HFF-Myc (cell line): ENCODE results near the gene ENPP7.

Experiments used
- DNase-seq: peaks from one replicate; pipeline ENCODE4 v3.0.0-alpha.2; 2011; ENCODE audit warnings: low read depth; ENCODE audit errors: extremely low read depth
- H3K4me3 ChIP-seq: replicated peaks from 2 replicates; pipeline ENCODE4 v1.5.1; 2011; ENCODE audit warnings: low read depth, mild to moderate bottlenecking, control low read depth, low read length
- CTCF ChIP-seq: IDR thresholded peaks from 2 replicates; pipeline ENCODE4 v1.5.1; 2012; ENCODE audit warnings: mild to moderate bottlenecking, low read depth, low read length, control low read depth; ENCODE audit errors: missing control alignments

ENPP7 gene

DNA sequence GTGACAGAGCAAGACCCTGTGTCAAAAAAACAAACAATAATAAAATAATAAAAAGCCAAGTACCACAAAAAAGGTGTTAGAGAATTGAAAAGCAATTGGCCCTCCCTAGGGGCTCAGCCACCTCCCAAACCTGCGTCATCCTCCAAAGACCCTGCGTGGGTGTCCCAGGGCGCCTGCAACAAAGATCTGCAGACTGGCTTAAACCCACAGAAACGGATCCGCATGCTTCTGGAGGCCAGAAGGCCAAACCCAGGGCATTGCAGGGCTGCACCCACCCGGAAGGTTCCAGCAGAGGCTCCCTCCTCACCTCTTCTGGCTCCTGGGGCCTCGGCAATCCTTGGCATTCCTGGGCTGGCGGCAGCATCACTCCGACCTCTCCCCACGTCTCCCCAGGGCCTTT, 1.5 kb downstream of the ENPP7 start:
- H3K4me3 ChIP-seq = no peak overlapping the region
- no peak for DNase-seq
- no peak for TF ChIP-seq CTCF

DNA sequence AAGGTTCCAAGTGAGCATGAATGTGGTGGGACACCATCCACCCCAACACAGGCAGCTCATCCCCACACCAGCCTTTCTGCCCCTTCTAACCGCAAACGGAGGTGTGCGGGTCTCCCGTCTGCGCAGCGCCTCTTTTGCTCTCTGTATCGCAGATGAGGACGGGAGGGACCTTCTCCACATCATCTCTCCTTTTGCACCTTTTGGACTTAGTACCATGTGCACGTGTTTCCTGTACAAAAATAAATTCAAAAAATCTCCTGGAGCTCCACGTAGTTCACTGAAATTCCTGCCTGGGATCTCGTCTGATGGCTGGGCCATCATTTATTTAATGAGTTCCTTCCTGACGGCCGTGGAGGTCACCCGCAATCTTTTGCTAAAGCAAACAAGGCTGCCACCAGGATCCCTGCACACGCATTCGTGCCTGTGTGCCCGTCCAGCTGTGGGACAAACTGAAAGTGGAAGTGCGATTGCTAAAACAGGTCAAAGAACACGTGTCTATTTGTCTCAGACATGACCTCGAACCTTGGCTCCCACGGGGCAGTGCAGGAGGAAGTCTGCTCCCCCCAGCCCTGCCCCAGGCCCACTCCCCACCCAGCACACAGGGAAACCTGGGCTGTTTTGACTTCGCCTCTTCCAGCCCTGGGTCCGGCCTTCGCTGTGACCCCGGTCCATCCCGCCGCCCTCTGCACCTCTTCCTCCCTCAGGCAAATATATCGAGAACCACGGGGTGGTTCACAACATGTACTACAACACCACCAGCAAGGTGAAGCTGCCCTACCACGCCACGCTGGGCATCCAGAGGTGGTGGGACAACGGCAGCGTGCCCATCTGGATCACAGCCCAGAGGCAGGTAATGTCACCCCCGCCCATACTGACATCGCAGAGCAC, 2.3 kb downstream of the ENPP7 start:
- H3K4me3 ChIP-seq = no peak overlapping the region
- TF ChIP-seq CTCF = no peak
- no peak for DNase-seq

GRCh38 chr17:79733692-79734070, 2.9 kb downstream of the ENPP7 start:
- no peak overlapping the region for H3K4me3 ChIP-seq
- TF ChIP-seq CTCF = no peak
- no peak for DNase-seq

DNA sequence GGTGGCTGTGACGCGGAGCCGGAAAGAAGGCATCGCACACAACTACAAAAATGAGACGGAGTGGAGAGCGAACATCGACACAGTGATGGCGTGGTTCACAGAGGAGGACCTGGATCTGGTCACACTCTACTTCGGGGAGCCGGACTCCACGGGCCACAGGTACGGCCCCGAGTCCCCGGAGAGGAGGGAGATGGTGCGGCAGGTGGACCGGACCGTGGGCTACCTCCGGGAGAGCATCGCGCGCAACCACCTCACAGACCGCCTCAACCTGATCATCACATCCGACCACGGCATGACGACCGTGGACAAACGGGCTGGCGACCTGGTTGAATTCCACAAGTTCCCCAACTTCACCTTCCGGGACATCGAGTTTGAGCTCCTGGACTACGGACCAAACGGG, 4.4 kb downstream of the ENPP7 start:
- no peak for TF ChIP-seq CTCF
- no peak overlapping the region for H3K4me3 ChIP-seq
- no peak for DNase-seq

GRCh38 chr17:79737046-79737921, 6.5 kb downstream of the ENPP7 start:
- DNase-seq = no peak
- H3K4me3 ChIP-seq = no peak overlapping the region
- no peak for TF ChIP-seq CTCF

DNA sequence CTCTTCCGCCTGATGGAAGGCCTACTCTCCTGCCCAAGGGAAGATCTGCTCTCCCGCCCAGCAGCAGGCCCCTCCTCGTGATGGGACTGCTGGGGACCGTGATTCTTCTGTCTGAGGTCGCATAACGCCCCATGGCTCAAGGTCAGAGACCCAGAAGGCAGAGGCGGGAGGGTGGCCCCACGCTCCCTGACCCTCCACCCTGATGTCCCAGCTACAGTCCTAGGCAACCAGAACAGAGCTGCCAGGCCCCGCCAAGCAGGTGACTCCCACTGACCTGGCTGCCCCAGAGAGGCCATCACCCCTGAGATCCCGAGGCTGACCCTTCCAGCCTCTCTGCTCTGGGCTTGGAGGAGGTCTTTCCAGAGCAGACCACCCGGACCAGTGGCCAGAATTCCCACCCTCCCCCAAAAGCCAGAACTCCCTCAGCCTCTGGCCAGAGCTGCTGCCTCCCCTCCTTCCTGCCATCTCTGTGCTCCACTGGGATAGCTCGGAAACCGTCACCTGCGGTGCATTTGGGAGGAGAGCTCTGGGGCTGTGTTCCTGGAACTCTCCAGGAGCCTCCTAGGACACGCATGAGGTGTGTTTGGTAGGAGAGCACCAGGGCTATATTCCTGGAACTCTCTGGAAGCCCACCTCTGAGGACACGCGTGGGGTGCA, 7.3 kb downstream of the ENPP7 start:
- no peak for TF ChIP-seq CTCF
- no peak for DNase-seq
- no peak overlapping the region for H3K4me3 ChIP-seq
